ENCODE results near the gene DNAJC18.
A peak's percentile ranks its signal among the peaks of the same experiment; 100 is the strongest.

DNA sequence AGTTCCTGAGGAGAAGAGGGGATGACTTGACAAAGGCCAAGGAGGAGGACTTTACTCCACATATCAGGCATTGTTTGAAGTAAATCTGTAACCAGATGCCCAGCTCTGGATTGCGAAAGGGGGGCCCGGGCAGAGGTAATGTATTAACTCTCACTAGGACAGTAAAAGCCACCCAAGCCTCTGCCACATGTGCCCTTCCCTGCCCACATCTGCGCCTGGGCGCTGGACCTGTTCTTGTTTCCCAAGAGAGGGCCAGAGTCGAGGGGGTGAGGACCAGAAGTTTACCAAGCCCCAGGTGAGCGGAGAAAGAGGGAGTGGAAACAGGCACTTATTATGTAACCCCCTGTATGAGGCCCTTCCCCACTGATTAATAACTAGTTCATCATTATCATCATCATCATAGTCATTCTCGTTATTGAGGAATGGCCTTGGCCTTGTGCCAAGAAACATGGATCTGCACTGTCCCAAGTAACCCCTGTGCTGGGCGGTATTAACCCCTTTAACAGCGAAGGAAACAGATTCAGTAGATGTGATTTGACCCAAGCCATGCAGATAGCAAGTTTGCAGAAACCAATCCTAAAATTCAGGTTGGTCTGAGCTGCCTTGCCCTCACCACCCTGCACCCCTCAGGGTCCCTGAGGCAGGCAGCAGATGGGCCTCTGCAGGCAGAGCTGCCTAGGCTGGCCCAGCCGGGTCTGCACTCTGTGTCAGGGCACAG lies 55.9 kb downstream of the DNAJC18 start, which contains the start of gene SLC23A1:
- TF ChIP-seq, protein P1, sequence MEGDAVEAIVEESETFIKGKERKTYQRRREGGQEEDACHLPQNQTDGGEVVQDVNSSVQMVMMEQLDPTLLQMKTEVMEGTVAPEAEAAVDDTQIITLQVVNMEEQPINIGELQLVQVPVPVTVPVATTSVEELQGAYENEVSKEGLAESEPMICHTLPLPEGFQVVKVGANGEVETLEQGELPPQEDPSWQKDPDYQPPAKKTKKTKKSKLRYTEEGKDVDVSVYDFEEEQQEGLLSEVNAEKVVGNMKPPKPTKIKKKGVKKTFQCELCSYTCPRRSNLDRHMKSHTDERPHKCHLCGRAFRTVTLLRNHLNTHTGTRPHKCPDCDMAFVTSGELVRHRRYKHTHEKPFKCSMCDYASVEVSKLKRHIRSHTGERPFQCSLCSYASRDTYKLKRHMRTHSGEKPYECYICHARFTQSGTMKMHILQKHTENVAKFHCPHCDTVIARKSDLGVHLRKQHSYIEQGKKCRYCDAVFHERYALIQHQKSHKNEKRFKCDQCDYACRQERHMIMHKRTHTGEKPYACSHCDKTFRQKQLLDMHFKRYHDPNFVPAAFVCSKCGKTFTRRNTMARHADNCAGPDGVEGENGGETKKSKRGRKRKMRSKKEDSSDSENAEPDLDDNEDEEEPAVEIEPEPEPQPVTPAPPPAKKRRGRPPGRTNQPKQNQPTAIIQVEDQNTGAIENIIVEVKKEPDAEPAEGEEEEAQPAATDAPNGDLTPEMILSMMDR (IDR thresholded peaks at IDR 0.05), result no peak
- peak in 1 of 2 donors; percentile 52 for TF ChIP-seq POLR2A (IDR thresholded peaks at IDR 0.05)
